Smooth muscle cell (in vitro differentiated cells): ENCODE data around the gene BTBD9. TPM values are rescaled to one million over a fixed set of nuclear protein-coding genes. Genes with fewer than 3 reads are reported as not detected.

ENCODE experiments used
- DNase-seq: peaks from one replicate; lab custom pipeline; 2025; ENCODE audit not compliant: unreplicated experiment; lab: John Stamatoyannopoulos, UW
- H2AFZ ChIP-seq: fragments of 200-600 bp; sonication (generic); 2 replicates; pipeline ENCODE4 v1.6.0; 2016; ENCODE audit warnings: antibody characterized with exemption, low read depth, mild to moderate bottlenecking
- H3F3A ChIP-seq: fragments of 200-600 bp; sonication (generic); 2 replicates; pipeline ENCODE4 v1.6.0; 2017; ENCODE audit warnings: antibody characterized with exemption, low read depth
- H3K27ac ChIP-seq: fragments of 200-600 bp; sonication (generic); 2 replicates; pipeline ENCODE4 v1.5.1; 2016; ENCODE audit warnings: low read depth, mild to moderate bottlenecking
- H3K27me3 ChIP-seq: fragments of 200-600 bp; sonication (generic); 2 replicates; pipeline ENCODE4 v1.6.1; 2016; ENCODE audit warnings: low read depth, mild to moderate bottlenecking
- H3K36me3 ChIP-seq: fragments of 200-600 bp; sonication (generic); 2 replicates; pipeline ENCODE4 v1.5.1; 2016; ENCODE audit warnings: low read depth
- H3K4me1 ChIP-seq: fragments of 200-600 bp; sonication (generic); 2 replicates; pipeline ENCODE4 v1.5.1; 2016; ENCODE audit warnings: low read depth
- H3K4me2 ChIP-seq: fragments of 200-600 bp; sonication (generic); 2 replicates; pipeline ENCODE4 v1.6.0; 2016; ENCODE audit warnings: mild to moderate bottlenecking
- H3K4me3 ChIP-seq: fragments of 200-600 bp; sonication (generic); 2 replicates; pipeline ENCODE4 v1.5.1; 2016; ENCODE audit warnings: mild to moderate bottlenecking
- H3K79me2 ChIP-seq: fragments of 200-600 bp; sonication (generic); 2 replicates; pipeline ENCODE4 v1.6.0; 2016; ENCODE audit warnings: low read depth, mild to moderate bottlenecking
- H3K9ac ChIP-seq: fragments of 200-600 bp; sonication (generic); 2 replicates; pipeline ENCODE4 v1.6.0; 2016; ENCODE audit warnings: low read depth
- H3K9me3 ChIP-seq: fragments of 200-600 bp; sonication (generic); replicated peaks from 2 replicates; pipeline ENCODE4 v1.5.1; 2016; ENCODE audit warnings: low read depth
- H4K20me1 ChIP-seq: fragments of 200-600 bp; sonication (generic); 2 replicates; pipeline ENCODE4 v1.6.0; 2016; ENCODE audit warnings: low read depth
- CTCF ChIP-seq: fragments of 200-600 bp; sonication (generic); IDR thresholded peaks from 2 replicates; pipeline ENCODE4 v1.5.1; 2017; ENCODE audit warnings: borderline replicate concordance, mild to moderate bottlenecking, antibody characterized with exemption; ENCODE audit not compliant: insufficient read depth, poor library complexity, severe bottlenecking
- WGBS: methylation state at CpG from one replicate; pipeline ENCODE4 v1.1.7; 2016; ENCODE audit warnings: low lambda C conversion rate; 5-methylcytosine and 5-hydroxymethylcytosine counted together
- polyA plus RNA-seq: library from polyadenylated mRNA; unstranded; fragments of >200 nt; fragmentation: Nextera tagmentation; extraction: Ambion mirVana; gene quantifications from 2 replicates; pipeline ENCODE4 v1.2.1, GENCODE V29; 2016
- total RNA-seq: library from RNA; depleted of rRNA; stranded (reverse); fragments of >200 nt; gene quantifications from 2 replicates; pipeline ENCODE4 v1.2.3, GENCODE V29; 2014

The BTBD9 gene
- total and polyA plus RNA-seq, 2 experiments from 2014 or later: 5.6 to 12.5 TPM

DNA sequence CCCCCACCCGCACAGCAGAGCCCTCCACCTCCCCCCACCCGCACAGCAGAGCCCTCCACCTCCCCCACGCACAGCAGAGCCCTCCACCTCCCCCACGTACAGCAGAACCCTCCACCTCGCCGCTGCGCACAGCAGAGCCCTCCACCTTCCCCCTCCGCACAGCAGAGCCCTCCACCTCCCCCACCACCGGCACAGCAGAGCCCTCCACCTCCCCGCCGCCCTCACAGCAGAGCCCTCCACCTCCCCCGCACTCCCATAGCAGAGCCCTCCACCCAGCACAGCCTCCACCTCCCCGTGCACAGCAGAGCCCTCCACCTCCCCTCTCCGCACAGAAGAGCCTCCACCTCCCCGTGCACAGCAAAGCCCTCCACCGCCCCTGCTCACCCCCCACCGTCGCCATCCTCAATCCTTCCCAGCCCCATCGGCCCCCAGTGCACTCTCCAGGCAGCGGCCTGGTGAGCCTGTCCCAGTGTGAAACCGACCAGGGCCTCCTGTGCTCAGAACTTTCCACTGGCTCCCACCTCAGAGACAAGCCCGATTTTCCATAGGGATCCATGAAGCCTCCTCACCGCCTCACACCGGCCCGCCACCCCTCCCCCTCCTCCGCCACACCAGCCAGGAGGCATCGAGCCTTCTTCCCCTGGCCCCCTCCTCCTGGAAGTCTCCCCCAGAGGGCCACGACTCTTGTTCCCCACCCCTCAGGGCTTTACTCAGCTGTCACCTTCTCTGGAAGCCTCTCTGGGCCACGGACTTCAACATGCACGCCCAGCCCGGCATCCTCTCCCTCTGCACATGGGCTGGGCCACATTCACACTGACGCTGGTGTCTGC is 473.1 kb downstream of the BTBD9 start:
- Histone ChIP-seq H2AFZ (no peak overlapping the region), H3K36me3 (no peaks in the 10 kb centered on the region), H3K9ac (no peak overlapping the region), H3K79me2 (no peaks in the 10 kb centered on the region), H3K27me3 (no peaks in the 10 kb centered on the region), H3K9me3 (no peaks in the 10 kb centered on the region), H4K20me1 (peaks cover 42% of the 10 kb centered on the region), H3F3A (no peaks in the 10 kb centered on the region), H3K4me2 (no peak overlapping the region), H3K27ac (no peak overlapping the region), H3K4me3 (no peak overlapping the region), H3K4me1 (peaks cover 2% of the 10 kb centered on the region)
- DNase-seq: no peak
- TF ChIP-seq CTCF: no peak
- WGBS: 89% methylated on average over 7 of the region's 32 CpGs

DNA sequence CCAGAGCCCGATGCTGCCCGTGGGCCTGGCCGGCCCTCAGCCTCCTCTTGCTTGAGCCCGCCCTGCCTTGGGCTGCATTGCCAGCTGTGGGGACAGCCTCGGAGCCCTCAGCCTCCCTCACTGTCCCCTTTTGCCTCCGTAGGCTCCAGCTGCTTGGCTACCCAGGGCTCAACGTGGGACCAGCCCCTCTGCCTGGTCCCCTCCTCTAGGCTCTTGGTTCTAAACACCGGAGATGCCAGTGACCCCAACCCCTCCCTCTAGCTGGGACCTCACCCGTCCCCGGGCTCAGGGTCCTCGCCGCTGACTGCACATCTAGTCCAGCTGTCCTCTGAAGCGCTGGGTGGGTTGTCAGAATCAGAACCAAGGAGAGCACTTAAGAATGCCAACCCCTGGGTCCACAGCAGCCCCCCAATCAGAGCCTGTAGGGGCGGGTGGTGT is 475.0 kb downstream of the BTBD9 start:
- H3K4me1 ChIP-seq: no peaks in the 10 kb centered on the region
- WGBS: 97% methylated on average over 14 of the region's 14 CpGs
- no peak for DNase-seq
- H3F3A ChIP-seq: no peaks in the 10 kb centered on the region
- no peaks in the 10 kb centered on the region for H3K9me3 ChIP-seq
- H3K27me3 ChIP-seq: no peaks in the 10 kb centered on the region
- H2AFZ ChIP-seq: no peak overlapping the region
- H3K4me2 ChIP-seq: no peak overlapping the region
- no peaks in the 10 kb centered on the region for H3K79me2 ChIP-seq
- H3K9ac ChIP-seq: no peak overlapping the region
- TF ChIP-seq CTCF: no peak
- peaks cover 37% of the 10 kb centered on the region for H4K20me1 ChIP-seq
- no peak overlapping the region for H3K4me3 ChIP-seq
- no peaks in the 10 kb centered on the region for H3K36me3 ChIP-seq
- H3K27ac ChIP-seq: no peak overlapping the region

DNA sequence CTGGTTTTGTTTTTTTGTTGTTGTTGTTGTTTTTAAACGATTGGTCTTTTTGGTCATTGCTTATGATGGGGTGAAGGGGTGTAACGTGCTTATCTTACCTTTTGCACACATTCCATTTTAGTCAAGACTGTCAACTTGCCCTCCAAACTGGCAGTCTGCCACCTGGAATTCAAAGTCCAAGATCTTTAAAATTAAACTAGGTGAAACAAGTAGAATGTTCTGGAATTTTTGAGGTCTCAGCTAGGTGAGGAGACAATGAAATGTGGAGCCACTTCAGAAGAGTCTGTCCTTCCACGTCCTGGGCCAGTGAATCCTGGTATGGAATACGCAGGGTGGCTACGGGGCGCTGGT is 475.6 kb downstream of the BTBD9 start:
- Histone ChIP-seq H3K9ac (no peak overlapping the region), H3K4me3 (no peak overlapping the region), H2AFZ (no peak overlapping the region), H4K20me1 (peaks cover 37% of the 10 kb centered on the region), H3K79me2 (no peaks in the 10 kb centered on the region), H3K36me3 (no peaks in the 10 kb centered on the region), H3K4me1 (no peaks in the 10 kb centered on the region), H3K27me3 (no peaks in the 10 kb centered on the region), H3F3A (no peaks in the 10 kb centered on the region), H3K27ac (no peak overlapping the region), H3K9me3 (no peaks in the 10 kb centered on the region), H3K4me2 (no peak overlapping the region)
- 95% methylated on average over 6 of the region's 6 CpGs for WGBS
- DNase-seq: no peak
- TF ChIP-seq CTCF: no peak
